GM10248 (cell line): Measurements from ENCODE around the gene SMPD2.
A peak's percentile ranks its signal among the peaks of the same experiment; 100 is the strongest.

Experiments used
- CTCF ChIA-PET: fragments of 300-600 bp; sonication (Branson Sonifier 250); formaldehyde crosslinking; extraction: SDS; loops from one replicate; lab custom pipeline; 2021; ENCODE audit warnings: antibody characterized with exemption; lab: Yijun Ruan, JAX
- POLR2A ChIA-PET: fragments of 350-650 bp; sonication (Branson Sonifier 250); formaldehyde crosslinking; extraction: SDS; loops from one replicate; lab custom pipeline; 2020; ENCODE audit warnings: antibody characterized with exemption; lab: Yijun Ruan, JAX
- DNase-seq: peaks from one replicate; pipeline ENCODE4 v3.0.0; 2012; ENCODE audit errors: extremely low spot score
- TF ChIP-seq, protein P1 (sequence below): IDR thresholded peaks from 2 replicates; pipeline ENCODE4 v1.5.1; 2012; ENCODE audit warnings: mild to moderate bottlenecking, low read depth; ENCODE audit errors: extremely low read depth, missing control alignments, control extremely low read depth

The SMPD2 gene

DNA sequence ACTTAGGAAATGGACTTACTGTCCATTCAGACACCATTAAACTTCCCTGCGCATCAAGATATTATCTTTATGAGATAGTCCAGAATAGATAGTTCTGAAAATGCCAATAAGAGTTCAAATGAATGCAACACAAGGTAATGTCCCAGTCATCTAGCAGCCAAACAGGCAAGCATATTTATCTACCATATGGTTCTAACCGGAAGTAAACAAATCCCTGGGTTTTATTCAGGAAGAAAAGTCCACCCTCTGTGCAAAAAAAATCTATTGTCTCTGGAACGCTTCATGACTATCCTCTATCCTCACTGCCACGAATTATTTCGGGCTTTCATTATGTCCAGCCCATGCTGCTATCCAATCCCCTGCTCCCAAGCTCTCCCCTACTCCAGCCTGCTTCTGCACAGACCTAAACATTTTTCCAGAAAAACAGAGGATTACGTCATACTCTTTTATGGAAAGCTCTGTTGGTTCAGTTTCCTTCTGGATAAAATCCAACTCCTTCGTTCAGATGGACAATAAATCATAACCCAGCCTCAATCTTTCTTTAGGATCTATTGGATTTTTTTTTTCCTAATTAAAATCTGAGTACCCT lies 11.5 kb upstream of the SMPD2 start:
- no peak for DNase-seq
- CTCF ChIA-PET = interaction anchor here (0.6 kb wide), 1 partner anchor 79 kb away, joined by 3 read pairs; no protein-coding TSS in a partner anchor
- POLR2A ChIA-PET = no interaction called here
- TF ChIP-seq, protein P1, sequence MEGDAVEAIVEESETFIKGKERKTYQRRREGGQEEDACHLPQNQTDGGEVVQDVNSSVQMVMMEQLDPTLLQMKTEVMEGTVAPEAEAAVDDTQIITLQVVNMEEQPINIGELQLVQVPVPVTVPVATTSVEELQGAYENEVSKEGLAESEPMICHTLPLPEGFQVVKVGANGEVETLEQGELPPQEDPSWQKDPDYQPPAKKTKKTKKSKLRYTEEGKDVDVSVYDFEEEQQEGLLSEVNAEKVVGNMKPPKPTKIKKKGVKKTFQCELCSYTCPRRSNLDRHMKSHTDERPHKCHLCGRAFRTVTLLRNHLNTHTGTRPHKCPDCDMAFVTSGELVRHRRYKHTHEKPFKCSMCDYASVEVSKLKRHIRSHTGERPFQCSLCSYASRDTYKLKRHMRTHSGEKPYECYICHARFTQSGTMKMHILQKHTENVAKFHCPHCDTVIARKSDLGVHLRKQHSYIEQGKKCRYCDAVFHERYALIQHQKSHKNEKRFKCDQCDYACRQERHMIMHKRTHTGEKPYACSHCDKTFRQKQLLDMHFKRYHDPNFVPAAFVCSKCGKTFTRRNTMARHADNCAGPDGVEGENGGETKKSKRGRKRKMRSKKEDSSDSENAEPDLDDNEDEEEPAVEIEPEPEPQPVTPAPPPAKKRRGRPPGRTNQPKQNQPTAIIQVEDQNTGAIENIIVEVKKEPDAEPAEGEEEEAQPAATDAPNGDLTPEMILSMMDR = no peak

DNA sequence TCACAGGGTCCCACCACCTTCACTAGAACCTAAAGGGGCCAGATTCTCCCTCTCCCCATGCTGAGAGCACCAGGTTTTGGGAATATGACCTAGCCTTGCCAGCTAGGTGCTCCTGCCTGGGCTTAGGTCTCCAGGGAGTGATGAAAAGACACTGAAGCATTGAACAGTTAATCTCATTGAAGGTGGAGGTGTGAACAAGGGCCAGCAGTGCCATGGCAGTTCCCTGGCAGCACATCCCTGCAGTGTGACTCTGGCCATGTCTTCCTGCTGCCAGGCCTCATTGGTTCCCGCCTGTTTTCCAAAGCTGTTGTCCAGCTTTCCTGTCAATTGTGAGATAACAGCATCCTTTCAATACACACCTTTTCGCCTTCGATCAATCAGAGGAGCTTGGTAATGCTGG lies 11.0 kb upstream of the SMPD2 start:
- ChIA-PET CTCF (no interaction called here), POLR2A (no interaction called here)
- TF ChIP-seq, protein P1 = no peak
- no peak for DNase-seq

DNA sequence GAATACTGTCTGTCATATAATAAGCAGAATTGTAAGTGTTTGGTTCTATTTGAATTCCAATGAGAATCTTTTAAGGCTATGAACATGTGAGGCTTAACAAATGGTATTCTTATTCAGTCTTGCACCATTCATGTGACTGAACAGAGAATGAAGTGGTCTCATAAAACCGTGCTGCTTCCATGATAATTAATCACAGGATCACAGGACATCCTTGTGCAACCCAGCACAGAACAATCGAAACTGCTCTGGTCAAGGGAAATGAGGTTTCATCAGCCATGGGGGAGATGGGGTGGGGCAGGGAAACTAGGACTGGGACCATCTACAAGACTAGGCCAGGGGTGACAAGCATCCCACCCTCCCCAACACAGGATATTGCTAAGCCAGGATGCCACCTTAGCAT lies 6.1 kb upstream of the SMPD2 start:
- TF ChIP-seq, protein P1 = no peak
- ChIA-PET CTCF (interaction anchor here (1.1 to 1.2 kb wide), 3 partner anchors 14 to 51 kb away, joined by 3 read pairs; partner anchors contain the start of gene MICAL1), POLR2A (no interaction called here)
- DNase-seq = no peak

DNA sequence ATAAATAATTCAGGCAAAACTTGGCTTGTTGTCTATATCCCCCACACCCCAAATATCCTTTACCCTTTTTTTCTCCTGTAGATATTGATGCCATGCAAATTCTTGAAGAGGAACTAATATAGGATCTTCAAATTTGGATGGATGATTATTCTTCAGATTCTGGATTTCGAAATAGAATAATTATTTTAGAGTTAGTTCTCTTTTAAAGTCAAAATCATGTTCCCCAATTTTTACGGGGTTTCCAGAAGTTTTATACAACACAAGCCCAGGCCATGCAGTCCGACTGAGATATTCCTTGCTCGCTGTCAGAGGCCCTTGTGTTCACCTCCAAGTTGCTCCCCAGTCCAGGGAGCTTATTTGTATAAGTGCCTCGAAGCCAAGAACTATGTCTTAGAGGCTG lies 4.5 kb upstream of the SMPD2 start:
- CTCF ChIA-PET = interaction anchor here (1.0 to 1.5 kb wide), 4 partner anchors 19 to 258 kb away, joined by 3 to 8 read pairs (median 4); partner anchors contain the start of gene CD164
- TF ChIP-seq, protein P1 = no peak

DNA sequence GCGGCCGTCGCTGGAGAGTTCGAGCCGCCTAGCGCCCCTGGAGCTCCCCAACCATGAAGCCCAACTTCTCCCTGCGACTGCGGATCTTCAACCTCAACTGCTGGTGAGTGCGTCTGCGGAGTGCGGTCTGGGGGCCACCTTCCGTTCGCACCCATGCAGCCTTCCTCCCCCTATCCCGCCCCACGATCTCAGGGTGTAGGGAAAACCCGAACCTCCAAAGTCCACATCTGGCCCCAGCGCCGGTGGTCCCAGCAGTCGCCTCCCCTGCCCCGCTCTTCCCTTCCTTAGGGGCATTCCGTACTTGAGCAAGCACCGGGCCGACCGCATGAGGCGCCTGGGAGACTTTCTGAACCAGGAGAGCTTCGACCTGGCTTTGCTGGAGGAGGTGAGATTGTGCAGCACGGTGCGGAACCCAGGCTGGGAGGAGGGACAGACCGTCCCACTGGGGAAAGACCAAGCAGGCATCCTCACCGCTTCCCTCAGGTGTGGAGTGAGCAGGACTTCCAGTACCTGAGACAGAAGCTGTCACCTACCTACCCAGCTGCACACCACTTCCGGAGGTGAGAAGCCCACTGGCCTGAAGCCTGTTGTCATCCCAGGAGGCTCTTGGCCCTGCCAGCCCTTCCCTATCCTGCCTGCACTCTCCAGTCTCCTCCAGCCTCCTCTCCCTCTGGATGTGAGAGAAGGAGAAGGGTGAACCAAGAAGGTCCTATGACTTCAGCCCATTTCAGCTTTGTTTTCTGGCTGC lies 719 bp downstream of the SMPD2 start:
- POLR2A ChIA-PET = interaction anchor here (0.6 to 1.1 kb wide), 3 partner anchors 8 to 59 kb away, joined by 3 read pairs; partner anchors contain the start of genes CD164 and MICAL1
- CTCF ChIA-PET = interaction anchor here (1.0 to 3.1 kb wide), 12 partner anchors 8 to 1798 kb away, joined by 3 to 20 read pairs (median 6); partner anchors contain the start of gene MICAL1
- peak; percentile 44 for DNase-seq
- TF ChIP-seq, protein P1 = no peak

More for the DNA sequence above, 4.5 kb upstream of the SMPD2 start:
- no peak for DNase-seq
- POLR2A ChIA-PET = interaction anchor here (0.6 kb wide), 1 partner anchor 1607 kb away, joined by 3 read pairs; no protein-coding TSS in a partner anchor

DNA sequence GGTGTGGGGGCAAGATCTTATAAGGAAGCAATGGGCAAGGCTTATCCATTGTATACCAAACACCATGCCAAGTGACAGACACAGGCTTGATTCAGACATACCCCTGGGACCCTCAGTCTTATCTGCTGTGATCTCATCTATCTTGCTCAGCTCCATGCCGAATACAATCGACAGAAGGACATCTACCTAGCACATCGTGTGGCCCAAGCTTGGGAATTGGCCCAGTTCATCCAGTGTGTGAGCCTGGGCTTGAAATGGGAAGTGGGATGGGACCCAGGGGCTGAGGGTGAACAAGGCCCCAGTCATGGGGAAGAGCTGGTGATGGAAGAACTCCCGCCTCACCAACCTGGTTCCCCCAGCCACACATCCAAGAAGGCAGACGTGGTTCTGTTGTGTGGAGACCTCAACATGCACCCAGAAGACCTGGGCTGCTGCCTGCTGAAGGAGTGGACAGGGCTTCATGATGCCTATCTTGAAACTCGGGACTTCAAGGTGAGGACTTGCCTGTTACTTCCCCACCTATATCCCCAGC lies 1.9 kb downstream of the SMPD2 start:
- CTCF ChIA-PET = interaction anchor here (1.2 to 3.1 kb wide), 7 partner anchors 11 to 255 kb away, joined by 3 to 20 read pairs (median 10); partner anchors contain the start of gene MICAL1

More for the DNA sequence above, 1.9 kb downstream of the SMPD2 start:
- TF ChIP-seq, protein P1 = no peak
- POLR2A ChIA-PET = interaction anchor here (1.1 to 1.6 kb wide), 2 partner anchors 60 to 69 kb away, joined by 3 read pairs; partner anchors contain the start of gene CD164
- DNase-seq = no peak
